Osteoblast (primary cell): ENCODE measurements around the gene SMARCA2. TPM values are rescaled to one million over a fixed set of nuclear protein-coding genes. Genes with fewer than 3 reads are reported as not detected.

Experiments used
- DNase-seq: peaks from one replicate; pipeline ENCODE4 v3.0.0; 2011; ENCODE audit warnings: low spot score, mixed read lengths; ENCODE audit not compliant: insufficient read length; ENCODE audit errors: missing footprints
- H2AFZ ChIP-seq: 2 replicates; pipeline ENCODE4 v1.6.0; 2011; ENCODE audit warnings: mild to moderate bottlenecking, low read length
- H3K27ac ChIP-seq: 2 replicates; pipeline ENCODE4 v1.5.1; 2011; ENCODE audit warnings: mild to moderate bottlenecking, low read depth, low read length, moderate library complexity
- H3K27me3 ChIP-seq: 2 replicates; pipeline ENCODE4 v1.6.0; 2012; ENCODE audit warnings: mild to moderate bottlenecking, control low read depth, inconsistent platforms, low read length, moderate library complexity; ENCODE audit not compliant: insufficient read depth
- H3K36me3 ChIP-seq: 2 replicates; pipeline ENCODE4 v1.5.1; 2011; ENCODE audit warnings: mild to moderate bottlenecking, low read length, control low read depth, moderate library complexity; ENCODE audit not compliant: insufficient read depth
- H3K4me1 ChIP-seq: 2 replicates; pipeline ENCODE4 v1.5.1; 2011; ENCODE audit warnings: mild to moderate bottlenecking, low read length, control low read depth, moderate library complexity; ENCODE audit not compliant: insufficient read depth
- H3K4me2 ChIP-seq: 2 replicates; pipeline ENCODE4 v1.6.0; 2011; ENCODE audit warnings: mild to moderate bottlenecking, low read length; ENCODE audit not compliant: insufficient read depth
- H3K4me3 ChIP-seq: fragments of 200-600 bp; sonication (generic); 3 replicates; pipeline ENCODE4 v1.5.1; 2012; ENCODE audit warnings: mild to moderate bottlenecking, low read length, inconsistent platforms; ENCODE audit not compliant: insufficient read depth
- H3K79me2 ChIP-seq: 2 replicates; pipeline ENCODE4 v1.6.0; 2012; ENCODE audit warnings: mild to moderate bottlenecking, low read length, control low read depth, inconsistent platforms; ENCODE audit not compliant: insufficient read depth
- H3K9me3 ChIP-seq: 2 replicates; pipeline ENCODE4 v1.5.1; 2011; ENCODE audit warnings: low read depth, low read length, control low read depth
- H4K20me1 ChIP-seq: 2 replicates; pipeline ENCODE4 v1.6.0; 2012; ENCODE audit warnings: mild to moderate bottlenecking, low read length, control low read depth; ENCODE audit not compliant: insufficient read depth
- total RNA-seq: library from RNA; depleted of rRNA; stranded (reverse); fragments of >200 nt; gene quantifications from 2 replicates; pipeline ENCODE4 v1.2.3, GENCODE V29; 2012
- TF ChIP-seq, protein P1 (sequence below): IDR thresholded peaks from 2 replicates; pipeline ENCODE4 v1.5.1; 2011; ENCODE audit warnings: mild to moderate bottlenecking, low read depth, low read length, moderate library complexity; ENCODE audit errors: extremely low read depth

Gene SMARCA2
- total RNA-seq, 1 donor: 101 TPM

DNA sequence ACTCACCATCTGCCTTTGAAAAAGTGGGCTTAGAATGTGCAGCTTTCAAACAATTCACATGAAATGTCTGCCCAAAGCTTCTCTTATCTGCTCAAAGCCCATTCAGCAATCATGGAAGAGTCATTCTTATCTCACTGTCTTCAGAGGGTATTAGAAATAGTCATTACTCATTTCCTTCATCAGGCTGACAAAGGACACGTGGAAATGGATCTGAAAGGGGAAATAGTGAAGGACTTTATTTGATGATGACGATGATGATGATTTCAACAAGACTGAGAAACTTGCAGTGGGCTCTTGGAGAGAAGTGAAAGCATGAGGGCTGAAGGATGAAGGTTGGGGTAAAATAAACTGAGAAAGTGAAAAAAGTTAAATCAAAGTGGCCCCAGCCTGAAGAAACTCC, 194.3 kb downstream of the SMARCA2 start:
- Histone ChIP-seq H3K79me2 (no peaks in the 10 kb centered on the region), H3K4me2 (no peak overlapping the region), H3K36me3 (no peaks in the 10 kb centered on the region), H3K27ac (no peak overlapping the region), H3K27me3 (no peaks in the 10 kb centered on the region), H3K9me3 (no peaks in the 10 kb centered on the region), H4K20me1 (no peaks in the 10 kb centered on the region), H3K4me3 (no peak overlapping the region), H2AFZ (no peak overlapping the region), H3K4me1 (peaks cover 17% of the 10 kb centered on the region)
- DNase-seq: no peak
- TF ChIP-seq, protein P1, sequence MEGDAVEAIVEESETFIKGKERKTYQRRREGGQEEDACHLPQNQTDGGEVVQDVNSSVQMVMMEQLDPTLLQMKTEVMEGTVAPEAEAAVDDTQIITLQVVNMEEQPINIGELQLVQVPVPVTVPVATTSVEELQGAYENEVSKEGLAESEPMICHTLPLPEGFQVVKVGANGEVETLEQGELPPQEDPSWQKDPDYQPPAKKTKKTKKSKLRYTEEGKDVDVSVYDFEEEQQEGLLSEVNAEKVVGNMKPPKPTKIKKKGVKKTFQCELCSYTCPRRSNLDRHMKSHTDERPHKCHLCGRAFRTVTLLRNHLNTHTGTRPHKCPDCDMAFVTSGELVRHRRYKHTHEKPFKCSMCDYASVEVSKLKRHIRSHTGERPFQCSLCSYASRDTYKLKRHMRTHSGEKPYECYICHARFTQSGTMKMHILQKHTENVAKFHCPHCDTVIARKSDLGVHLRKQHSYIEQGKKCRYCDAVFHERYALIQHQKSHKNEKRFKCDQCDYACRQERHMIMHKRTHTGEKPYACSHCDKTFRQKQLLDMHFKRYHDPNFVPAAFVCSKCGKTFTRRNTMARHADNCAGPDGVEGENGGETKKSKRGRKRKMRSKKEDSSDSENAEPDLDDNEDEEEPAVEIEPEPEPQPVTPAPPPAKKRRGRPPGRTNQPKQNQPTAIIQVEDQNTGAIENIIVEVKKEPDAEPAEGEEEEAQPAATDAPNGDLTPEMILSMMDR: no peak

DNA sequence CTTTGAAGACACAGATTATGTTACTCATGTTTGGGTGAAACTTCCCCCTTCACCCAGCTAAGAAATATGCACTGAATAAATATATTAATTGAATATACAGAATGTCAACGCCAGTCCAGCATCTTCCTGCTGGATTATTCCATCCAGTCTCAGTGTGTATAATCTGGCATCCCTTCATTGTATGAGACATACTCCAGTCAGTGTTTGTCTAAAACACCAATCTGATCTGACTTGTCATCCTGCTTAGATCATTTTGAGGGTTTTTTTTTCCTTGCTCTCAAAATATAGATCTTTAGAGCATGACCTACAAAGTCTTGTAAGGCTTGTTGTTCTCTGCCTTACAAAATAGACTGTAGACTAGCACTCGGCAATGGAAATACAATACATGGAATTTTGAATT, 195.1 kb downstream of the SMARCA2 start:
- H3K27ac ChIP-seq: no peak overlapping the region
- H4K20me1 ChIP-seq: no peaks in the 10 kb centered on the region
- no peak overlapping the region for H3K4me2 ChIP-seq
- no peak overlapping the region for H2AFZ ChIP-seq
- no peaks in the 10 kb centered on the region for H3K36me3 ChIP-seq
- peaks cover 17% of the 10 kb centered on the region for H3K4me1 ChIP-seq
- H3K79me2 ChIP-seq: no peaks in the 10 kb centered on the region
- peak; percentile 84 for DNase-seq
- TF ChIP-seq, protein P1: no peak
- H3K9me3 ChIP-seq: no peaks in the 10 kb centered on the region
- H3K4me3 ChIP-seq: no peak overlapping the region
- H3K27me3 ChIP-seq: no peaks in the 10 kb centered on the region

DNA sequence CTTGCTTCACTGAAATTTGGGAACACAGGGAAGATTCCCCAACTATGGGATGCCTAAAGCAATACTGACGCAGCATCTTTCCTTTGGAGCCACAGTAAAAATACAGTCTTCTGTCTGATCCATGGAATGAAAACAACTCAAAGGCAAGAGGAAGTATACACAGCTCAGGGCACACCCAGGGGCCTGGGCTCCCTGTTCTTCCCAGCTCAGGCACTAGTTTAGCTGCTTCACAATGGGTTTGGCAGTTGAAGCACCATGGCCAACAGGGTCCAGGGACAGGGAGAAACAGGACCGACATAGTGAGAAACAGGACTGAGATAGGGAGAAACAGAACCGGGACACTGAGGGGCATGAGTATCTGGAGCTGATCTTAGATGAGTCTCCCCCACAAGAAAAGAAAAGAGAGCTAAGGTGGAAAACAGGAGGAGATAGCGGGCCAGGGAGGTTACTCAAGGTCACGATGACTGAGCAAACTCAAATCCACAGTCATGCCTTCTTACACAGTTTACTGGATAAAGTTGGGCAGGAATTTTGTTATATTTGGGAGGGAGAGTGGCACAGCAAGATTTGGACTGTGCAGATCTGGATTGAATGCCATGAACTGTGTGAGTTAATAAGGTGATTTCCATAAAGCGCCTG, 198.8 kb downstream of the SMARCA2 start:
- peaks cover 16% of the 10 kb centered on the region for H3K4me1 ChIP-seq
- H3K4me3 ChIP-seq: no peak overlapping the region
- H3K79me2 ChIP-seq: no peaks in the 10 kb centered on the region
- no peaks in the 10 kb centered on the region for H3K36me3 ChIP-seq
- TF ChIP-seq, protein P1: no peak
- H2AFZ ChIP-seq: no peak overlapping the region
- no peaks in the 10 kb centered on the region for H3K27me3 ChIP-seq
- H3K9me3 ChIP-seq: no peaks in the 10 kb centered on the region
- H3K4me2 ChIP-seq: no peak overlapping the region
- no peaks in the 10 kb centered on the region for H4K20me1 ChIP-seq
- no peak for DNase-seq
- H3K27ac ChIP-seq: no peak overlapping the region

DNA sequence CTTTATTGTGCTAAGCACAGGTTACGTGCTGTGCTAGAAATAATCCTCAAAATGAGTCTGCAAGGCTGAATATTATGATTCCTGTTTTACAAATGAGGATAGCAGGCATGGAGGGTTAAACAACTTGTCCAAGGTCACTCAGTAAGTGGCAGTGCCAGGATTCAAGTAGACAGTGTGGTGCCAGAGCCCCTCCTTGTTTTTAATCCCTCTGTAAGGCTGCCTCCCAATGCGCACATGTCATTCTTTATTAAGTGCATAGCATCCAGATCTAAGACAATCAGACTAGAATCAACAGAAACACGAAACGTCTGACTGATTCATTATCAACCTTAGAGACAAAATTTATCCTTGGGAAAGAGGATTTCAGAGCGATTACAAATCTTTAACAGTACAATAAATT, 199.6 kb downstream of the SMARCA2 start:
- H3K4me2 ChIP-seq: no peak overlapping the region
- DNase-seq: no peak
- H3K36me3 ChIP-seq: no peaks in the 10 kb centered on the region
- no peaks in the 10 kb centered on the region for H3K27me3 ChIP-seq
- TF ChIP-seq, protein P1: no peak
- H3K79me2 ChIP-seq: no peaks in the 10 kb centered on the region
- H3K9me3 ChIP-seq: no peaks in the 10 kb centered on the region
- H3K4me3 ChIP-seq: no peak overlapping the region
- no peak overlapping the region for H3K27ac ChIP-seq
- no peaks in the 10 kb centered on the region for H4K20me1 ChIP-seq
- no peak overlapping the region for H2AFZ ChIP-seq
- peaks cover 8% of the 10 kb centered on the region for H3K4me1 ChIP-seq
